OCI-LY3 (cell line): ENCODE data around the gene OR2F1.

Experiments used
- EZH2phosphoT487 ChIP-seq: fragments of 200-600 bp; shearing (Covaris generic); IDR thresholded peaks from 2 replicates; pipeline ENCODE4 v1.6.1; 2018; ENCODE audit warnings: antibody characterized with exemption, mixed run types, low read depth
- TF ChIP-seq, protein P1 (sequence below): fragments of 200-600, 300-600 bp; sonication (generic); IDR thresholded peaks from 2 replicates; pipeline ENCODE4 v1.5.1; 2014; ENCODE audit warnings: antibody characterized with exemption, low read length, low read depth

DNA sequence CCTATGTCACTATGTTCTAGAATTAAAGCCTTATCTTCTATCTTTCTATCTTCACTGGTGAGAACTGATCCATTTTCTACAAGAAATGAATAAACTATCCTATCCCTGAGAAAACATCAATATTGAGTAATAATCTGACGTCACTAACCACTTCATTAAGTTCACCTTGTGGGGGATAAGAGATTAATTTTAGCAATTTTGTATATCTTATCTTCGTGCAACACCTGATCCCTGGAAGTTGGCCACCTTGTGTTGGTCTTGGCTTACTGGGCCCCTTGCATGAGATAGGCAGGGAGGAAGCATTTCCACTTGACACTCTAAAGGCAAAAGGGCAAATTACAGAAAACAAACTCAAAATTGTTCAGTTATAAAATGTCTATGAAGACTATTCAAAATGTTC is 25.4 kb downstream of the OR2F1 start:
- TF ChIP-seq, protein P1, sequence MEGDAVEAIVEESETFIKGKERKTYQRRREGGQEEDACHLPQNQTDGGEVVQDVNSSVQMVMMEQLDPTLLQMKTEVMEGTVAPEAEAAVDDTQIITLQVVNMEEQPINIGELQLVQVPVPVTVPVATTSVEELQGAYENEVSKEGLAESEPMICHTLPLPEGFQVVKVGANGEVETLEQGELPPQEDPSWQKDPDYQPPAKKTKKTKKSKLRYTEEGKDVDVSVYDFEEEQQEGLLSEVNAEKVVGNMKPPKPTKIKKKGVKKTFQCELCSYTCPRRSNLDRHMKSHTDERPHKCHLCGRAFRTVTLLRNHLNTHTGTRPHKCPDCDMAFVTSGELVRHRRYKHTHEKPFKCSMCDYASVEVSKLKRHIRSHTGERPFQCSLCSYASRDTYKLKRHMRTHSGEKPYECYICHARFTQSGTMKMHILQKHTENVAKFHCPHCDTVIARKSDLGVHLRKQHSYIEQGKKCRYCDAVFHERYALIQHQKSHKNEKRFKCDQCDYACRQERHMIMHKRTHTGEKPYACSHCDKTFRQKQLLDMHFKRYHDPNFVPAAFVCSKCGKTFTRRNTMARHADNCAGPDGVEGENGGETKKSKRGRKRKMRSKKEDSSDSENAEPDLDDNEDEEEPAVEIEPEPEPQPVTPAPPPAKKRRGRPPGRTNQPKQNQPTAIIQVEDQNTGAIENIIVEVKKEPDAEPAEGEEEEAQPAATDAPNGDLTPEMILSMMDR = no peak
- no peak for TF ChIP-seq EZH2phosphoT487
